EH (cell line): ENCODE measurements around the gene LIX1L.

Experiments
- DNase-seq: peaks from one replicate; pipeline ENCODE4 v3.0.0-alpha.2; 2015; ENCODE audit warnings: low read depth

LIX1L gene

DNA sequence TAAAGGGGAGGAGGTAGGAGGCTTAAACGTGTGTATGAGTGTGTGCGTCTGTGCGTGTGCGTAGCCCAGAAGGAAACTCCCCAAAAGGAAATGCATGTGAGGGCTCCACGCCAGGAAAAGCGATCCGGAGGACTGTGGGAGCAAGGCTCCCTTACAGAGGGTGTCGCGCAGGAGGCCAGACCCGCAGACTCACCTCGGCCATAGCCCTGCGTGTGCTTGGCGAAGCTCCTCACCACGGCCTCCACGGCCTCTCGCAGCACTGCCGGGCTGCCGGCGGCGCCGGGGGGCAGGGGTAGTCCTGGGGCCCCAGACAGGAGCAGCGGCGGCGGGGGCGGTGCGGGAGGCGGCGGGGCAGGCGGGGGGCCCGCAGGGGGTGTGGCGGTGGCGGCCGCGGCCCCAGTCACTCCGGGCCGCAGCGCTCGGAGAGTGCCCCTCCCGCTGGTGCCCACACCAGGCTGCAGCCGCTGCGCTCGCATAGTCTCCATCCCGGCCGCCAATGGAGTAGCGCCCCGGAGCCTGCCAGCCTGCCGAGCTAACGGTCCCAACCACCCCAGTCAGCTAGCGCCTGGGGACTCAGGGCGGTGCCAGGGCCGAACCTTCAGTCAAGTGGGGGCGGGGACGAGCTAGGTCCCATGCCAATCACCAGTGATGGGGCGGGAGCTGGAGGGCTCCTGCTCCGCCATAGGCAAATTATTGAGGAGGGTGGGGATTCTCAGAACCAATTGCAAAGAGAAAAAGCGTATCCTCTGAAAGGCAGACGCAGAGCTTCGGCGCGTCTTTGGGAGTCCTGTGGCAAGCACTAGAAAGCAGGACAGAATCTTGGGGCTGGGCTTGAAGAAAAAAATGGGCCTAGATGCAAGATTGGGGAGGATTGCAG lies at the start of gene LIX1L:
TSS of gene LIX1L (minus strand) at position 575 of the 877 bp plus-strand sequence. CDS start at position 485, 90 bp downstream.
- DNase-seq: peak; percentile 98

DNA sequence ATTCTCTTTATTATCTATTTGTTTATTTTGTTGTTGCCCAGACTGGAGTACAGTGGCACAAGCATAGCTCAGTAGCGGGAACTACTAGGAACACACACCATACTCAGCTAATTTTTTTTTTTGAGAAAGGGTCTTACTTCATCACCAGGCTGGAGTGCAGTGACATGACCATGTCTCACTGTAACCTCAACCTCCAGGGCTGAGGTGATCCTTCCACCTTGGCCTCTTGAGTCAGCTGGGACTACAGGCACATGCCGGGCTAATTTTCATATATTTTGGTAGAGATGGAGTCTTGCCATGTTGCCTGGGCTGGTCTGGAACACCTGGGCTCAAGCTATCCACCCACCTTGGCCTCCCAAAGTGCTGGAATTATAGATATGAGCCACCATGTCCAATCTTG lies 43.9 kb upstream of the LIX1L start:
- DNase-seq: no peak

DNA sequence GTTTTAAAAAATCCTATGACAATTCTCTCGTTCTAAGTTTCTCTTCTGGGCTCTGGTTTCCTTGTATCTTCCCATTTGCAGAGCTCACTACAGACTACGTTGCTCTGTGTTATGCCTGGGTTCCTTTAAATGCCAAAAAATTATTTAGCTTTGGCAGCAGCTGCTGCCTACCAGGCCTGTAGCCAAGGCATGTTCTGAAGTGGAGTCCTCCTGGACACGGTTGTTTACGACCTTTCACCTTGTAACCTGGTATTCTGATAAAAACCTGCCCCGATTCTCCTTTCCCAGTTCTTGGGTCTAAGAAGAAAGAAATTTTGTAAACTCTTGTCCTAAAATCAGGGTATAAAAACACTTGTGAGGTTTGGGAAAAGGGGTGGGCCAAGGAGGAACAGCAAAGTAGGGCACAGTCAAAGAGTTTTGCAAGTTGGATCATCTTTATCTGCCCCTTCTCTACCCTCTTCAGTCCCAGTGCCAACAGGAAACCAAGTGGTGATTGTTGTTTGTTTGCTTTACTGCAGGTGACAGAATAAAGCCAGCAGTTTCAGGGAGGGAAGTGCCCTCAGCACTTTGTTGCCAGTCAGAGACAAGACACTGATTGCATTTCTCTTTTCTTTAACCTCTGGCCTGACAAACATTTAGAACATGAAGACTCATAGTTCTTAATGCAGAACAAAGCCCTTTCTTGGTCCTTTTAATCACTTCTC lies 41.7 kb upstream of the LIX1L start:
- no peak for DNase-seq

DNA sequence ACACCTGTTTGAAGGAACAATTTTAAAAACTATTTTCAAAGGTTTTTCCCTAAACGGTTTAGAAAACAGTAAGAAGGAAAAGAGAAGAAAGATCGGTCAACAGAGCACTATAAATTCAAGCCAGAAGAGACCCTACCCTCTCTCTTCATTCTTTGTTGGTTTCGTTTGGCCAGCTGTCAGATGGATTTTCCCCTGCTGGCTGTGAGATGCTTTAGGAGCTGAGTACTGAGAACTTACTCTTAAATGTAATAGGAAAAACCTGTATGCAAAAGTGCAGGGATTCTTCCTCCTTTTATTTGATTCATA lies 39.9 kb upstream of the LIX1L start:
- DNase-seq: no peak

DNA sequence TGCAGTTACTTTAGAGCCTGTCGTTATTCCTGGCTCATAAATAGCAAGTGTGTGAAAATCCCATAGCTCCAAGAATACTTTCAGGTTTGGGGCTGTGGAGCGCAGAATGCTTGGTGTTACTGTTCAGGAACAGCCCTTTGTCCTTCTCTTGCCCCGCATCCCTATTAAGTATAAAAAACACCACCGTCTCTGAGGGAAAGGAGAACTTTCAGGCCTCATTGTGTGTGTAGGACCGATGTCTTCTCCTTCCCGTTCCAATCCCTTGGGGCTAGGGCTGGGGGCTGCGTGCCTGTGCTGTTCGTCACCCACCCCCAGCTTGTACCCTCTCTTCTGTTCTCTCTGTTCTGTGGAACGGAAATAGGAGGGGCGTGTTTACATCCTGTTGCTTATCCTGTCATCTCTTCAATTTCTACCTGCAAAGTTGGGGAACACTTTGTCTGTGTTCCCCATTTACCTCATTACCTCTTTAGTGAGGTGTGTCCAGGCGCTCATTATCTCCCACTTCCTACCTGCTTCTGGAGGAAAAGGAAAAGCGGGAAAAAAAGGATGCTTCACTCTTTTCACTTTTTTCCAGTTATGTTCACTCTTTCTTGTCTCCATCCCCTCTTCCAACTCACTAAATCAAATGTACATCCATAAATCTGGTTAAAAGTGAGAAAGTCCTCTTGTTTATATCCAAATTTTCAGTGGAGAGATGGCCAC lies 39.4 kb upstream of the LIX1L start:
- peak; percentile 29 for DNase-seq

DNA sequence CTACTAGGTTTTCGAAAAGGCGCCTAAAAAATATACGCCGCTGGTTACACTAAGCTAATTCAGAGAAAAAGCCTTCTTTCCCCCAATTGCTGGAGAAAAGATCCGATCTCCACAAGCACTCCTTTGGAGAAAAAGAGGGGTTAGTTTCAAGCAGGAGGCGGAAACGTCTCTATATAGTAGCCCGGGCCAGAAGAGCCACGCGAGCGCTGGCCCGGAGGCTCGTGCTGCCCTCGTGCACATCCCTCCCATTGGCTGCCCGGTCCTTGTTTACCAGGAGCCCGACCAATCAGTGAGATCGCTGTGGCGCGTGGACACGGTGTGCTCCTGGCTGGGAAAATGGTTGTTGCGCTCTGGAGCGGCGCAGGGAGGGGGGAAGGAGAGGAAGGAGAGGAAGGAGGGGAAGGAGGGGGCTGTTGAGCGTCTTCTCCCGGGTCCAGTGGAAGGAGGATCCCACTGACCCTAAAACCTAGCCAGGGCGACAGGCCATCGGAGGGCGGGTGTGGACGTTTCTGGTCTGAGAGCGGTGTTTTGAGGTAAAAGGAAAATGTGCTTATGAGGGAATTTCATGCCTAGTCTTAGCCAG lies 38.7 kb upstream of the LIX1L start, which contains the start of gene TXNIP:
TSS of gene TXNIP (minus strand) at position 147 of the 583 bp plus-strand sequence. CDS start 313 bp downstream, outside the sequence.
- peak; percentile 98 for DNase-seq

DNA sequence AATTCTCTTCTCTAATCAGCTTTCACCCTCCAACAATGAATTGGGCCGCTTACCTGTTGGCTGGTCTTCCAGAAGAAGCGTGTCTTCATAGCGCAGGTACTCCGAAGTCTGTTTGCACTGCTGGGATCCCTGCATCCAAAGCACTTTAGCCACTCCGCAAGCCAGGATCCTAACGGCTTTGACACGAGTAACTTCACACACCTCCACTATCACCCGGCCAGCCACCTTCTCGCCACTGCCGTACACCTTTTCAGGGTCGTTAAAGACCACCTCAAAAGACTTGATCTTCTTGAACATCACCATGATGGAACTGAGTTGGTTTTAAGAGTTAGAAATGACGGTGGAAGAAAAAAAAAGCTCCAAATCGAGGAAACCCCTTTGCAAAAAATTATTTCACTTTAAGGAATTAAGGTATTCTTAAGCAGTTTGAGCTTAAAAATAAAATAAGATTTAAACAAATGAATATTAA lies 38.2 kb upstream of the LIX1L start:
- no peak for DNase-seq

DNA sequence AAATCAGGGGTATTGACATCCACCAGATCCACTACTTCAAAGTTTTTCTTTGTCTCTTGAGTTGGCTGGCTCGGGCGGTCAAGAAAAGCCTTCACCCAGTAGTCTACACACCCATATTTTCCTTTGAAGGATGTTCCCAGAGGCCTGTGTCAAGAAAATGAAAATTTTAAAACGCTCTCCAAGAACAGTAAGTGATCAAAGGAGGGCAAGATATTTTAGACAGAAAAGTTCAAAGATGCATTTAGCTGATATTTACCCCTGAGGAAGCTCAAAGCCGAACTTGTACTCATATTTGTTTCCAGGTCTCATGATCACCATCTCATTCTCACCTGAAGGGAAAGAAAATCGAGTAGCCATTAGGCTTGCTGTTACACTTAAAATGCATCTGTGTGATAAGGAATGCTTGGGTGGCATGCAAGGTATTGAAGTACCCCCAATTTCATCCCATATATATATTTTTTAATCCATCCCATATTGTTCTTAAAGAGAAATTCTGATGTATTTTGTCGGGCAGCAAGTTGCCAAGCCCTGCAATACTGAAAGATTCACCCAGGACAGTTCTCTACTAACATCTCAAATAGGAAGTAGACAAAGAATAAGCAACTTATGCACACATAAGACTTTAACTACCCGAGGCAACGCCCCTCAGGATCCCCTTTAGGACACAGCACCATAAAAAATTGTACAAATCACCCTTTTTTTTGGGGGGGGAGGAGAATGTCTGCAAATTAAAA lies 37.5 kb upstream of the LIX1L start:
- no peak for DNase-seq

DNA sequence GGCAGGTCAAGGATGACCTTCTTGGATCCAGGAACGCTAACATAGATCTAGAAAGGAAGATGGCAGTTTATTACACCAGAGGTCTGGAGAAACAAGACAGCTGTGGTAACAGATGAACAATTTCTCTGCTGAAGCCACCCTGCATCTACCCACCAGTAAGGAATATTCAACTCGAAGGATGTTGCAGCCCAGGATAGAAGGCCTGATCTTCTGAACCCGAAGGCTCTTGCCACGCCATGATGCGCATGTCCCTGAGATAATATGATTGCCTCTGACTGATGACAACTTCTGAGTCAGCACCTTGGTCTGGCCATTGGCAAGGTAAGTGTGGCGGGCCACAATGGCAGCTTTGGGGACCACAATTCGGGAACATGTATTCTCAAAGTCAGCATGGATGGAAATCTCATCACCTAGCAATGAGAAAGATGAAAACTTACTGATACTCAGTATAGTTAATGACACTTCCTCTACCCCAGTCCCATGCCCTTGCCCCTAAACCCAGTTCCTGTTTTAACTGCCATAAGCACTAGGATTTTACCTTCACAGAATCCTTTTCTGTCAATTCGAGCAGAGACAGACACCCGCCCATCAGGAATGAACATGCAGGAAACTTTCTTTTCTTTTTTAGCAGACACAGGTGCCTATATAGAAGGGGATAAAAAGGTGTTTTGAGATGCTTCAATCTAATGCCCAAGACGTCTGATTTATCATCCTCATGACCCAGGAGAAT lies 36.7 kb upstream of the LIX1L start:
- DNase-seq: no peak

DNA sequence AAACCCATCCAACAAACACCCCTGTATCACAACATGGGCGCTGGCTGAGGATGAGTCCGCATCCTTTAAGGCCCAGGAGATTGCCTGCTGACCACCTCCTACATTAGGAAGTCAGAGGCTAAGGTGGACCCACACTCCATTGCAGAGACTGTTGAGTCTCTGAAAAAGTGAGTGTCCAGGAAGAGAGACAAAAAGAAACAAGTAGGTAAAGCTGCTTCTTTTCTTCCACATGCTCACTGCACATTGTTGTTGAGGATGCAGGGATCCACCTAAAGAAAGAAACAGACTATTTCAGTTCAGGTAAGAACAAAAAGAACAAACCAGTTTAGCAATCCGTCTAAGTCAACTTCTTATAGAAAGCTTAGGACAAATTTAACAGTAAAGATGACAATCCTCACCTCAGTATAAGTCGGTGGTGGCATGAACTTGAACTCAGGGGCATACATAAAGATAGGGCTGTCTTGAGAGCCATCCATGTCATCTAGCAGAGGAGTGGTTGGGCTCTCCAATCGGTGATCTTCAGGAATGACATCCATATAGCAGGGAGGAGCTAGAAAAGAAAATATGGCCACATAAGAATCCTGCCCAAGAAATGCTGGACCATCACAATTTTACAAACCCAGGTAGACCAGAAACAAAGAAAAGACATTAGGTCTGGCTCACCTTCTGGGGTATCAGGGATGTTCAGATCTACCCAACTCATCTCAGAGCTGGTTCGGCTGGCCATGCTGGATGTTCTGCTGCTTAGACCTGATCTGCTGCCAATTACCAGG lies 36.0 kb upstream of the LIX1L start:
- DNase-seq: no peak

DNA sequence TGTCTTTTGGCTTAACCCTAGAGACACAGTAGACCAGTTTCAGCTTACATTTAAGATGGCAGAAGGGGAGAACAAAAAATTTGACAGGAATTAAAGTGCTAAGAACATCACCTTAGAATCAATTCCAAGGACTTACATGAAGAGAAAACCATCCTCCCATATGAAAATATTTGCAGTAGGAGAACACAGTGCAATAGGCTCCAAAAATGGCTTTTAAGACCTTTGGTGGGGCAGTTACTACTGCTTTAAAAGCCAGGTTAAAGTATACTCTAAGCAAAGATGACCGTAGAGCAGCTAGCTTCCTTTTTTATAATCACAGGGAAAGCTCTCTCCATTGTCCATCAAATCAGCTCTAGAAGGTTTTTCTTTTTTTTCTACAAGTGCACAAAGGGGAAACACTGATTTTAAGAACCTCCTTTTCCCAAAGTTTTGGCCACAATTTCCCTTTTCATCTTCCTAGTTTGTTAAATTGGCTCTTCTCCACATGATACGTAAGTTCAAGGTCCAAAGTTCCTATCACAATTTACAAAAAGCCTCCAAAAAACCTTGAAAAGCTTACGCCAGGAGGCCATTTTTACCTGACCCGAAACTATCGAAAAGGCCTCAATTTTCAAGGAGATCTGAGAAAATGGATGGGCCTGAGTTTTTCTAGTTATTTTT lies 35.3 kb upstream of the LIX1L start:
- no peak for DNase-seq

DNA sequence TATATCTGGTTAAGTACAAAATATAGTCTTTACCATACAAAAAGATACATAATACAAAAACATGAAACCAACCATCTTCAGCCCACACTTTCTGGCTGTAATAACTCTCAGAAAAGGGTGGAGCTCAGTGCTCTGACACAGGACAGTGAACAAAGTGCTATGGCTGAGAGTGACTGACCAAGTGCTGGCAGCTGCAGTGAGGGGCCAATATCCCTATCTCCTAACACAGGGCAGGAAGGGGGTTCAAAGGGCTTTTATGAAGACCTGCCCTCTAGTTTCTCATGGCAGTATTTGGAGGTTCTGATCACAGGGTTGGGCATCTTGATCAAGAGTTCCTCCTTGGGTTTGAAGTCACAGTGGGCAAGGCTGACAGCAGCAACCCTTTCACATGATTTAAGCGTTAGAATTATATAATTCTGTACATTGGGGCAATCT lies 34.7 kb upstream of the LIX1L start:
- no peak for DNase-seq

DNA sequence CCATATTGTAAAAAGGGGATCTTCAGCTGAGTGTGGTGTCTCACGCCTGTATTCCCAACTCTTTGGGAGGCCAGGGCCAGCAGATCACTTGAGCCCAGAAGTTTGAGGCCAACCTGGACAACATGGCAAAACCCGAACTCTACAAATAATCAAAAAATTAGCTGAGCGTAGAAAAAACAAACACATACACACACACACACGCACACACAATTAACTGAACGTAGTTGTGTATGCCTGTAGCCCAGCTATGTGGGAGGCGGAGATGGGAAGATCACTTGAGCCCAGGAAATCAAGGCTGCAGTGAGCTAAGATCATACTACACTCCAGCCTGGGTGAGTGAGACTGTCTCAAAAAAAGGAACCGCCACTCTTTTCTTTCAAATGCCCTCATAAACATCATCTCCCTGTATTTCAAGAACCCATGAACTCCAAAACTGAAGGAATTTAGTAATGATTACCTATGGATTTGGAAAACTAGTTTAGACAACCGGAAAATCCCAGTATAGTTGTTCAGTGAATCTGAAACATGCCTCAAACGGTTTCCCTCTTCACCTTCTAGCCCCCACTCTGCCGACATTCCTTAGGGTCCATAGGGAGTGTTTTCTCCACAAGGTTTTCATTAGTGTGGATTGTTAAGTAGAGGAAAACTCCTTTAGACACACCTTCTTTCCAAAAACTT lies 34.1 kb upstream of the LIX1L start:
- DNase-seq: no peak

DNA sequence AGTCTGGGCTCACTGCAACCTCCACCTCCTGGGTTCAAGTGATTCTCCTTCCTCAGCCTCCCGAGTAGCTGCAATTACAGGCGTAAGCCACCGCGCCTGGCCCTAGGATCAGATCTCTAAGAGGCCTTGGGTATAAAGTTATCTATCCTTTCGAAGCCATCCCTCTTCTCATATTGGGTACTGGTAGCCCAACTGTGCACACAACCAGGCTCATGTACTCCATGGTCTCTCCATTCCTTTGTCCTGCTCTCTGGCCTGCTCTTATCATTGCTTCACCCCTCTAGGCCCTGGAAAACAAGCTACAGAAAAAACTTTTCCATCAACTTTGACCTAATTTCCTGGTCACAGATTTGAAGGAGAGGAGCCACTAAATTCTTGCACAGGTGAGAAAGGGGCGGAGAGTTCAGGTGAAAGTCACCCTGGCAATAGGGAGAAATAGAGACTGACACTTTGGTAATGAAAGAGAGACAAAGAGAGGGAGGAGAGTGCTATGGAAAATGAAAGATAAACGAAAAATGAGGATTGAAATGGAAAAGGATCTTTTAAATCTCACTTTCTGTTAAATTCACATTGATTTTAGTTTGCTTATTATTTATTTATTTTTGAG lies 32.5 kb upstream of the LIX1L start:
- no peak for DNase-seq

DNA sequence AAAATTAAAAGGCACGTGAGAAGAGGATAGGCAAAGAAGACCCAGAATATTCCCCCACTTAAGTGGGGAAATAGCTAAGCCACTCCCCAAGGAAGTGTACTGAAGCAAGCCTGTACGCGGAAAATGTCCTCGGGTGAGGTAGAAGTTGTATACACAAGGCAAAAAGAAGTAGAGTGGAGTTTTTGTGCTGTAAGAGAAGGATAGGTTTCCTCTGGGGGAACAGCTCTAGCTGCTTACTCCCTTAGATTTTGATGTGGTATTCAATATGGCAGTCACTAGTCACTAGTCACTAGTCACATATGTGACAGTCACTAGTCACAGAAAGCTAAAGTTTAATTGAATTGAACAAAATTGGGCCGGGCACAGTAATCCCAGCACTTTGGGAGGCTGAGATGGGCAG lies 31.0 kb upstream of the LIX1L start:
- no peak for DNase-seq

DNA sequence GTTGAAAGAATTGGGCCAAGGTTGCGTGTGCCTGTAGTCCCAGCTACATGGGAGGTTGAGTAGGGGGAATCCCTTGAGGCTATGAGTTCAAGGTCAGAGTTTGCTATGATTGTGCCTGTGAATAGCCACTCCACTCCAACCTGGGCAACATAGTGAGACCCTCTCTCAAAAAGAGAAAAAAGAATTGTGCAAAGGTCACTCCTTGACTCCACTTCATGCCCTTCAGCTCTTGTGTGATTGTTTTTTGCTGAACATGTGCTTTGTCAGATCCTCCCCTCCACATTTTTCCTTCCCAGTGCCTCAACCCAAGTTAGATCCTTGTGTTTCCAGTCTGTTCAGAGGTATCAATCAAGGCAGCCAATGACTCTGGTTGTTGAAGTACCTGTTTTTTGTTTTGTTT lies 30.1 kb upstream of the LIX1L start:
- DNase-seq: no peak

DNA sequence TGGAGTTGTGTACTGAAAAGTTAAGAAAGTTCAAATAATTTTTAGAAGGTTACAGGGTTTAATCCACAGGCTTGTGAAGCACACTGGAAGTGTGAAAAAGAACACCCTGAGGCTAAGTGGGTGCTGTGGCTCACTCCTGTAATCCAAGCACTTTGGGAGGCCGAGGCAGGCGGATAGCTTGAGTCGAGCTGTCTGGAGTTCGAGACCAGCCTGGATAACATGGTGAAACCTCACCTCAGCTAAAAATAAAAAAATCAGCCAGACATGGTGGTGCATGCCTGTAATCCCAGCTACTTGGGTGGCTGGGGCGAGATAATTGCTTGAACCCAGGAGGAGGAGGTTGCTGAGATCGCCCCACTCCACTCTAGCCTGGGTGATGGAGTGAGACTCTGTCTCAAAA lies 28.7 kb upstream of the LIX1L start:
- DNase-seq: no peak
